Glutamatergic neuron (in vitro differentiated cells): ENCODE data around the gene KCNJ5. TPM values are rescaled to one million over a fixed set of nuclear protein-coding genes. Genes with fewer than 3 reads are reported as not detected.

Source experiments
- DNase-seq: peaks from one replicate; pipeline ENCODE4 v3.0.0; 2022
- H3K27ac Mint-ChIP-seq: one replicate; pipeline ENCODE4 v1.8.0; 2020; ENCODE audit warnings: mild to moderate bottlenecking, mixed read lengths, inconsistent platforms; ENCODE audit not compliant: unreplicated experiment
- H3K27me3 Mint-ChIP-seq: one replicate; pipeline ENCODE4 v1.8.0; 2020; ENCODE audit warnings: mild to moderate bottlenecking, moderate library complexity, mixed read lengths, inconsistent platforms; ENCODE audit not compliant: unreplicated experiment
- H3K36me3 Mint-ChIP-seq: one replicate; pipeline ENCODE4 v1.8.0; 2020; ENCODE audit warnings: mild to moderate bottlenecking, mixed read lengths, inconsistent platforms; ENCODE audit not compliant: unreplicated experiment
- H3K4me1 Mint-ChIP-seq: one replicate; pipeline ENCODE4 v1.8.0; 2020; ENCODE audit warnings: mild to moderate bottlenecking, low read depth, mixed read lengths, inconsistent platforms; ENCODE audit not compliant: unreplicated experiment
- H3K4me3 Mint-ChIP-seq: one replicate; pipeline ENCODE4 v1.8.0; 2020; ENCODE audit warnings: mild to moderate bottlenecking, mixed read lengths, inconsistent platforms; ENCODE audit not compliant: unreplicated experiment
- H3K9me3 Mint-ChIP-seq: one replicate; pipeline ENCODE4 v1.8.0; 2020; ENCODE audit warnings: mild to moderate bottlenecking, moderate library complexity, mixed read lengths, inconsistent platforms; ENCODE audit not compliant: unreplicated experiment
- CTCF ChIP-seq: fragments of 200-600 bp; sonication (generic); IDR thresholded peaks from one replicate; pipeline ENCODE4 v1.5.0; 2021; ENCODE audit not compliant: partially characterized antibody, unreplicated experiment
- long read RNA-seq: library from polyadenylated mRNA; unstranded; transcript quantifications from one replicate; pipeline ENCODE4 v2.0.0, GENCODE V29; 2020; ENCODE audit not compliant: unreplicated experiment
- total RNA-seq: library from RNA; stranded (reverse); fragmentation: NEBNext Ultra II Directional; extraction: Animal tissue kit (Norgen Biotek cat#: 25700); gene quantifications from one replicate; pipeline ENCODE4 v1.2.1, GENCODE V29; 2021; ENCODE audit not compliant: unreplicated experiment

KCNJ5 gene
- 0.34 TPM for total RNA-seq
- long read RNA-seq = 0 reads

- DNase-seq = peak; percentile 73
- Mint-ChIP-seq H3K4me3 (peak within 1 kb of the TSS; percentile 89), H3K9me3 (peaks cover 9% of the 10 kb centered on the region), H3K4me1 (peaks cover 22% of the 10 kb centered on the region), H3K27ac (peak within 1 kb of the TSS; percentile 84), H3K27me3 (peaks cover 12% of the 10 kb centered on the region), H3K36me3 (no peaks in the 10 kb centered on the region)
- no peak for TF ChIP-seq CTCF
Observed at GRCh38 chr11:128890543-128891368, at the start of gene KCNJ5. TSS of gene KCNJ5 (plus strand) at chr11:128891356. CDS start at chr11:128911274, 19,918 bp downstream.

DNA sequence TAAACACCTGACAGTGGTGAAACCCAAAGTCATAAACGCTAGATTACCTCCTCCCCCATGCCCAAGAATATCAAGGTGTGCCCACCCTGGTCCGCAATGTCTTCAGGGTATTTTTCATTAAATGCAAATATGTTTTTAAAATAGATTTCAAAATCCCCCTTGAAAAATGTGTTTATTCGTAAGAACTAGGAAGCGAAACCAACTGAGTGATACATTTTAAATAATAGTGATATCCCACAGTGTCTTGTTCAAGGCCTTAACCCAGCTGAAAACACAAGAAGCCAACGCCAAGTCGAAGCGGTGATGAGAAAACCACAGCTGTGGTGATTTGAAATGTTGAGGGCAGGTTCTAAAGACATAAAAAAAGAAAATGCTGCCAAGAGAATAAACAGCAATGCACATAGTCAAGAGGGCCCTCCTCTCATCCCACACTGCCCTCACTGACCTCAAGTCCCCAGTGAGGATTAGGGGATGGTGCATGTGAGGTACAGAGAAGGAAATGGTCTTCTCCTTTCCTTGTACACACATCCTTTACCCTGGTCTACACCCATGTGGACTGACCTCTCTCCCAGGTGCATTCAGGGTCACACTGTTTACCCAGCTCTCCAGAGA, 49.6 kb upstream of the KCNJ5 start:
- Mint-ChIP-seq H3K27me3 (no peaks in the 10 kb centered on the region), H3K36me3 (no peaks in the 10 kb centered on the region), H3K27ac (no peak overlapping the region), H3K4me1 (no peaks in the 10 kb centered on the region), H3K9me3 (no peaks in the 10 kb centered on the region), H3K4me3 (no peak overlapping the region)
- no peak for DNase-seq
- TF ChIP-seq CTCF = no peak

- H3K4me3 Mint-ChIP-seq = no peak overlapping the region
- no peaks in the 10 kb centered on the region for H3K9me3 Mint-ChIP-seq
- H3K36me3 Mint-ChIP-seq = no peaks in the 10 kb centered on the region
- H3K4me1 Mint-ChIP-seq = no peaks in the 10 kb centered on the region
- no peak for TF ChIP-seq CTCF
- no peaks in the 10 kb centered on the region for H3K27me3 Mint-ChIP-seq
- no peak for DNase-seq
- no peak overlapping the region for H3K27ac Mint-ChIP-seq
Observed at GRCh38 chr11:128843198-128843785, 47.9 kb upstream of the KCNJ5 start.

DNA sequence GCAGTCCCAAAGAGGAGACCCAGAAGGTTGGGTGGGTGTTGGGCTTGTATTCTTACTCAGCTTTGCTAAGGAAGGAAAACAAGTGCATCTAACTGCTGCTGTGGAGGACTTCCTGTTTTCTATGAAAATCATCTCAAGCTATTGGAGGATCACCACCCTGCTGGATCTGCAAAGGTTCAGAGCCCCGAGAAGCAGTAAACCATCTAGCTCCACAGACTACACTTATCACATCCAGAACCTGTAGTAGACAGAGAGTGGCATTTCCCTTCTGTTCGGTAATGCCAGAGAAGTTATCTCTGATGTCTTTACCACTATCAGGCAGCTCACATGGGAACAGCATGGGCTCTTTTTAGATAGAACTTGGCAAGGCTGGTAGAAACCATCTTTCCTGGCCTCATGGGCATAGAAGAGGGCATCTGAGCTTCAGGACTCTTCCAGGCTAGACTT, 45.8 kb upstream of the KCNJ5 start:
- H3K9me3 Mint-ChIP-seq = no peaks in the 10 kb centered on the region
- no peaks in the 10 kb centered on the region for H3K27me3 Mint-ChIP-seq
- H3K27ac Mint-ChIP-seq = no peak overlapping the region
- H3K4me1 Mint-ChIP-seq = no peaks in the 10 kb centered on the region
- H3K4me3 Mint-ChIP-seq = no peak overlapping the region
- no peak for TF ChIP-seq CTCF
- H3K36me3 Mint-ChIP-seq = no peaks in the 10 kb centered on the region
- no peak for DNase-seq

GRCh38 chr11:128846985-128847384, 44.2 kb upstream of the KCNJ5 start:
- H3K4me3 Mint-ChIP-seq = no peak overlapping the region

More at GRCh38 chr11:128846985-128847384, 44.2 kb upstream of the KCNJ5 start:
- Mint-ChIP-seq H3K9me3 (no peaks in the 10 kb centered on the region), H3K36me3 (no peaks in the 10 kb centered on the region), H3K27me3 (no peaks in the 10 kb centered on the region), H3K4me1 (no peaks in the 10 kb centered on the region), H3K27ac (no peak overlapping the region)
- no peak for TF ChIP-seq CTCF
- no peak for DNase-seq
